PC-3 (cell line): ENCODE measurements around the gene KIT.

Source experiments
- CTCF ChIP-seq: fragments of 300-600 bp; sonication (generic); conservative IDR thresholded peaks from 2 replicates; pipeline ENCODE4 v1.5.1; 2017; ENCODE audit warnings: antibody characterized with exemption, low read depth, mild to moderate bottlenecking, low read length
- EZH2phosphoT487 ChIP-seq: fragments of 300-600 bp; sonication (generic); IDR thresholded peaks from 2 replicates; pipeline ENCODE4 v1.6.1; 2018; ENCODE audit warnings: mild to moderate bottlenecking, antibody characterized with exemption, low read length, borderline replicate concordance

GRCh38 chr4:54784161-54784671 is 126.5 kb downstream of the KIT start:
- TF ChIP-seq CTCF (no peak), EZH2phosphoT487 (no peak)
